GM18499 (cell line): Measurements from ENCODE around the gene PSTPIP2.

ENCODE experiments used
- ATAC-seq: cut with Tn5 transposase; IDR thresholded peaks from one replicate; pipeline ENCODE4 v1.9.1; 2021; ENCODE audit warnings: moderate number of reproducible peaks; ENCODE audit not compliant: insufficient read depth, unreplicated experiment

The PSTPIP2 gene

GRCh38 chr18:45951016-45951714 is 120.9 kb downstream of the PSTPIP2 start:
- no peak for ATAC-seq

GRCh38 chr18:45945669-45946068 is 126.4 kb downstream of the PSTPIP2 start:
- ATAC-seq, result no peak

GRCh38 chr18:45940724-45941123 is 131.3 kb downstream of the PSTPIP2 start:
- ATAC-seq, result no peak

- ATAC-seq, result no peak
These were observed 132.8 kb downstream of the PSTPIP2 start for GRCh38 chr18:45939236-45939635.

GRCh38 chr18:45938488-45938935 is 133.5 kb downstream of the PSTPIP2 start:
- ATAC-seq, result no peak

- no peak for ATAC-seq
These were observed 136.3 kb downstream of the PSTPIP2 start for GRCh38 chr18:45935591-45936335.
